ENCODE results near the gene MACROD2. TPM values are rescaled to one million over a fixed set of nuclear protein-coding genes. Genes with fewer than 3 reads are reported as not detected.

Gene MACROD2
- polyA plus RNA-seq, 2 of the 4 experiments (the other 2 are of a cell fraction), result 0.96 to 1.3 TPM

DNA sequence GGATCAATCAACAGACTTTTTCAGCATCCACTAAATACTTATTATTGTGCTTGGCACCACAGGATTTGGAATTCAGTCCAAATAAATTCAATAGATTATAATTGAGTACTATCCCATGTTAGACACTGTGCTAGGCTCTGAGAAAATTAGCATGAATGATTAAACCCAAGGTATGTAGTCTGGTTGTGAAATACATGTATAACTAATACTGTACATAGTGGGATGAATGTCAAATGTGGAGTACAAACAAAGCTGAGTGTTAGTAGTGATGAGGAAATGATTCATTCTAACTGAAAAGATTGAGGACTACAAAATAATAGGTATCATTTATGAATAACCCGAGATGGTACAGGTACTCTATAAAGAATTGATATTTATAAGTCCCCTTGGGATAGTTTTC lies 454.0 kb downstream of the MACROD2 start (continued):
- TF ChIP-seq REST (IDR thresholded peaks at IDR 0.05), result no peak

DNA sequence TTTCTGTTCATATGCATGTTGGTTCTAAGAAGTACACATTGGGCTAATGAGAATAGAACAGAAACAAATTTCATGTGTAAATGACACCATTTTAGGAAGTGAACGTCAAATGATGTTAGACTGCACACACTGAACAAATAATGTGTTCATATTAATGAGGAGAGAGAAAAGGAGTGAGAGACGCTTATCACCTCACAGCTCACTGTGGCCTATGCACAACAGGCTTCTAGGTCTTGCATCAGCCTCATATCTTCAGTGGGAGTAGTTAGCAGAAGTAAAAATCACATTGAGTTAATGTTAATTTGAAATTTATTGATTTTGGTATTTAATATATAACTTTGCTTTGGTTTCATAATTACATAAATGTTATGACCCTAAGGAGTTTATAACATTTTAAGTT lies 454.9 kb downstream of the MACROD2 start:
- ATAC-seq (no peak), FAIRE-seq (peak; percentile 84), DNase-seq (ENCODE audit: low read depth in 1 of 2, low spot score in 1 of 2) (no peak)
- H3K9me3 ChIP-seq, result no peaks in the 10 kb centered on the region
- H3K4me3 ChIP-seq, result no peak overlapping the region
- H3K27ac ChIP-seq, result no peak overlapping the region
- 89% methylated on average over 2 of the region's 2 CpGs for WGBS (ENCODE audit: missing lambda C conversion rate)
- no peak overlapping the region; the same call in 2 of the 3 replicates for H3K4me2 ChIP-seq
- H3K4me1 ChIP-seq, result peaks cover 25% of the 10 kb centered on the region
- ChIA-PET POLR2A (no interaction called here), CTCF (no interaction called here)
- TF ChIP-seq GATA3 (IDR thresholded peaks at IDR 0.05; ENCODE audit: borderline replicate concordance), result no peak

- Histone ChIP-seq H3K27ac (peak overlapping the region in 1 of 2 experiments; percentile 2; a peak in 1 of 6 replicates), H3K4me3 (no peak overlapping the region), H3K4me2 (no peak overlapping the region), H3K9me3 (no peaks in the 10 kb centered on the region), H3K4me1 (peaks cover 21% of the 10 kb centered on the region)
- WGBS (ENCODE audit: missing lambda C conversion rate), result 86% methylated on average over 4 of the region's 4 CpGs
- POLR2A ChIA-PET, result no interaction called here
- TF ChIP-seq HOXA7 (CRISPR knock-in tag; IDR thresholded peaks at IDR 0.05), result no peak
- TF ChIP-seq, protein P1, sequence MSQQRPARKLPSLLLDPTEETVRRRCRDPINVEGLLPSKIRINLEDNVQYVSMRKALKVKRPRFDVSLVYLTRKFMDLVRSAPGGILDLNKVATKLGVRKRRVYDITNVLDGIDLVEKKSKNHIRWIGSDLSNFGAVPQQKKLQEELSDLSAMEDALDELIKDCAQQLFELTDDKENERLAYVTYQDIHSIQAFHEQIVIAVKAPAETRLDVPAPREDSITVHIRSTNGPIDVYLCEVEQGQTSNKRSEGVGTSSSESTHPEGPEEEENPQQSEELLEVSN (IDR thresholded peaks at IDR 0.05; ENCODE audit: borderline replicate concordance, low read depth), result no peak
- no peak for TF ChIP-seq RAD21 (conservative IDR thresholded peaks at IDR 0.05 in 1 of 2, IDR thresholded peaks at IDR 0.05 in 1 of 2)
- no peak for TF ChIP-seq HEYL (CRISPR knock-in tag; IDR thresholded peaks at IDR 0.05)
- no peak for TF ChIP-seq CBX2 (IDR thresholded peaks at IDR 0.05; ENCODE audit: borderline replicate concordance, low read depth)
- TF ChIP-seq, protein P2, sequence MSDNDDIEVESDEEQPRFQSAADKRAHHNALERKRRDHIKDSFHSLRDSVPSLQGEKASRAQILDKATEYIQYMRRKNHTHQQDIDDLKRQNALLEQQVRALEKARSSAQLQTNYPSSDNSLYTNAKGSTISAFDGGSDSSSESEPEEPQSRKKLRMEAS (IDR thresholded peaks at IDR 0.05), result no peak
- TF ChIP-seq FOSL2 (IDR thresholded peaks at IDR 0.05), result no peak
- TF ChIP-seq FOSL2 (CRISPR knock-in tag; IDR thresholded peaks at IDR 0.05), result no peak
- TF ChIP-seq ELK1 (IDR thresholded peaks at IDR 0.05; ENCODE audit: low read depth, low read length), result no peak
- no peak for TF ChIP-seq CBX8 (IDR thresholded peaks at IDR 0.05)
- TF ChIP-seq CTCF (IDR thresholded peaks at IDR 0.05), result no peak
- TF ChIP-seq RNF2 (IDR thresholded peaks at IDR 0.05; ENCODE audit: borderline replicate concordance, low read depth), result no peak
- no peak for TF ChIP-seq FOSB (CRISPR knock-in tag; IDR thresholded peaks at IDR 0.05)
- TF ChIP-seq MYC (IDR thresholded peaks at IDR 0.05; ENCODE audit: borderline replicate concordance, low read length), result no peak
- no peak for TF ChIP-seq NPAS2 (CRISPR knock-in tag; IDR thresholded peaks at IDR 0.05; ENCODE audit: borderline replicate concordance)
- no peak for TF ChIP-seq NFE2L2 (conservative IDR thresholded peaks at IDR 0.05; ENCODE audit: low read length)
- TF ChIP-seq CHD2 (IDR thresholded peaks at IDR 0.05; ENCODE audit: low read length, partially characterized antibody), result no peak
- ATAC-seq (no peak), DNase-seq (ENCODE audit: low read depth in 1 of 2, low spot score in 1 of 2) (no peak), FAIRE-seq (no peak)
- CTCF ChIA-PET, result no interaction called here
Measured at GRCh38 chr20:14451458-14451857, 456.1 kb downstream of the MACROD2 start.

All from A549 (cell line).